Measurements from ENCODE around the gene PLD4.

Gene PLD4

GRCh38 chr14:104925214-104925854 is 655 bp downstream of the PLD4 start:
- H3K9ac ChIP-seq = peak overlapping the region; percentile 13 to 84 (median 71); a peak in 17 of 22 replicates

GRCh38 chr14:104925855-104926609 is 1.4 kb downstream of the PLD4 start:
- H3K9ac ChIP-seq = peak overlapping the region; percentile 13 to 84 (median 71); a peak in 17 of 22 replicates
- TF ChIP-seq Cebpa-rat (IDR thresholded peaks at IDR 0.05) = no peak
- H3K27me3 ChIP-seq = 0 out of 22 replicates have a peak, but pooled peaks cover 0 to under 1% (median 0%) of the 10 kb centered on the region in 11 experiments
- peak overlapping the region; percentile 89 to 100 (median 98) for H3K4me2 ChIP-seq
- H3K4me3 ChIP-seq = peak overlapping the region in 8 of 10 experiments; percentile 36 to 66 (median 52); a peak in 15 of 20 replicates
- peaks cover 3 to 8% (median 7%) of the 10 kb centered on the region in 11 experiments; a peak in 15 of 22 replicates for H3K9me3 ChIP-seq (replicated peaks in 1 of 11)
- H3K4me1 ChIP-seq = peaks cover 55 to 73% (median 68%) of the 10 kb centered on the region in 10 experiments
- peak overlapping the region; percentile 2 to 91 (median 81); a peak in 20 of 22 replicates for H3K27ac ChIP-seq
- peaks cover 0 to 13% (median 0%) of the 10 kb centered on the region in 11 experiments; a peak in 5 of 22 replicates for H3K36me3 ChIP-seq
- peaks cover 0 to 46% (median 0%) of the 10 kb centered on the region in 11 experiments; a peak in 5 of 22 replicates for H4K20me1 ChIP-seq

More at GRCh38 chr14:104925214-104925854, 655 bp downstream of the PLD4 start:
- H4K20me1 ChIP-seq = peaks cover 0 to 46% (median 0%) of the 10 kb centered on the region in 11 experiments; a peak in 5 of 22 replicates
- H3K27ac ChIP-seq = peak overlapping the region in 10 of 11 experiments; percentile 2 to 91 (median 82); a peak in 18 of 22 replicates
- no peak for TF ChIP-seq Cebpa-rat (IDR thresholded peaks at IDR 0.05)
- peaks cover 0 to 13% (median 0%) of the 10 kb centered on the region in 11 experiments; a peak in 5 of 22 replicates for H3K36me3 ChIP-seq
- H3K27me3 ChIP-seq = no peaks in the 10 kb centered on the region
- peak overlapping the region in 8 of 10 experiments; percentile 17 to 66 (median 52); a peak in 15 of 20 replicates for H3K4me3 ChIP-seq
- peaks cover 58 to 70% (median 66%) of the 10 kb centered on the region in 10 experiments for H3K4me1 ChIP-seq
- H3K9me3 ChIP-seq (replicated peaks in 1 of 11) = peaks cover 3 to 8% (median 7%) of the 10 kb centered on the region in 11 experiments; a peak in 15 of 22 replicates
- peak overlapping the region; percentile 89 to 100 (median 98) for H3K4me2 ChIP-seq

- peaks cover 3 to 8% (median 7%) of the 10 kb centered on the region in 11 experiments; a peak in 15 of 22 replicates for H3K9me3 ChIP-seq (replicated peaks in 1 of 11)
- peak overlapping the region; percentile 89 to 100 (median 98) for H3K4me2 ChIP-seq
- H3K4me1 ChIP-seq = peaks cover 55 to 81% (median 76%) of the 10 kb centered on the region in 10 experiments
- peak overlapping the region in 7 of 10 experiments; percentile 42 to 66 (median 54); a peak in 14 of 20 replicates for H3K4me3 ChIP-seq
- H3K27ac ChIP-seq = peak overlapping the region in 10 of 11 experiments; percentile 6 to 91 (median 82); a peak in 19 of 22 replicates
- peaks cover 0 to 48% (median 0%) of the 10 kb centered on the region in 11 experiments; a peak in 5 of 22 replicates for H4K20me1 ChIP-seq
- peak overlapping the region in 9 of 11 experiments; percentile 56 to 84 (median 74); a peak in 18 of 22 replicates for H3K9ac ChIP-seq
- TF ChIP-seq Cebpa-rat (IDR thresholded peaks at IDR 0.05) = no peak
- peaks cover 0 to 6% (median 0%) of the 10 kb centered on the region in 11 experiments; a peak in 1 of 22 replicates for H3K27me3 ChIP-seq
- peaks cover 0 to 13% (median 0%) of the 10 kb centered on the region in 11 experiments; a peak in 5 of 22 replicates for H3K36me3 ChIP-seq
Measured at GRCh38 chr14:104926619-104927431, 2.1 kb downstream of the PLD4 start.

GRCh38 chr14:104927432-104927816 is 2.7 kb downstream of the PLD4 start:
- peak overlapping the region; percentile 89 to 100 (median 98) for H3K4me2 ChIP-seq
- H3K4me1 ChIP-seq = peaks cover 55 to 86% (median 81%) of the 10 kb centered on the region in 10 experiments
- no peak for TF ChIP-seq Cebpa-rat (IDR thresholded peaks at IDR 0.05)
- H3K9me3 ChIP-seq (replicated peaks in 1 of 11) = peaks cover 3 to 8% (median 7%) of the 10 kb centered on the region in 11 experiments; a peak in 15 of 22 replicates
- peaks cover 0 to 13% (median 0%) of the 10 kb centered on the region in 11 experiments; a peak in 5 of 22 replicates for H3K36me3 ChIP-seq
- peak overlapping the region in 8 of 11 experiments; percentile 61 to 84 (median 75); a peak in 14 of 22 replicates for H3K9ac ChIP-seq
- peaks cover 0 to 7% (median 0%) of the 10 kb centered on the region in 11 experiments; a peak in 3 of 22 replicates for H3K27me3 ChIP-seq
- peaks cover 0 to 48% (median 0%) of the 10 kb centered on the region in 11 experiments; a peak in 5 of 22 replicates for H4K20me1 ChIP-seq
- peak overlapping the region in 5 of 10 experiments; percentile 31 to 66 (median 42); a peak in 7 of 20 replicates for H3K4me3 ChIP-seq
- H3K27ac ChIP-seq = peak overlapping the region in 7 of 11 experiments; percentile 75 to 91 (median 83); a peak in 15 of 22 replicates

- peaks cover 3 to 8% (median 7%) of the 10 kb centered on the region in 11 experiments; a peak in 15 of 22 replicates for H3K9me3 ChIP-seq (replicated peaks in 1 of 11)
- H3K27ac ChIP-seq = peak overlapping the region in 7 of 11 experiments; percentile 75 to 91 (median 83); a peak in 12 of 22 replicates
- peaks cover 0 to 13% (median 0%) of the 10 kb centered on the region in 11 experiments; a peak in 5 of 22 replicates for H3K36me3 ChIP-seq
- peaks cover 0 to 48% (median 0%) of the 10 kb centered on the region in 11 experiments; a peak in 5 of 22 replicates for H4K20me1 ChIP-seq
- peaks cover 0 to 12% (median 0%) of the 10 kb centered on the region in 11 experiments; a peak in 3 of 22 replicates for H3K27me3 ChIP-seq
- H3K9ac ChIP-seq = peak overlapping the region in 8 of 11 experiments; percentile 61 to 84 (median 75); a peak in 13 of 22 replicates
- peak overlapping the region; percentile 89 to 100 (median 98); a peak in 21 of 22 replicates for H3K4me2 ChIP-seq
- no peak for TF ChIP-seq Cebpa-rat (IDR thresholded peaks at IDR 0.05)
- H3K4me1 ChIP-seq = peaks cover 50 to 86% (median 81%) of the 10 kb centered on the region in 10 experiments
- peak overlapping the region in 2 of 10 experiments; percentile 57 to 66; a peak in 4 of 20 replicates for H3K4me3 ChIP-seq
Measured at GRCh38 chr14:104927901-104928300, 3.2 kb downstream of the PLD4 start.

- Histone ChIP-seq H4K20me1 (peaks cover 0 to 48% (median 0%) of the 10 kb centered on the region in 11 experiments; a peak in 5 of 22 replicates), H3K4me3 (no peak overlapping the region), H3K27ac (peak overlapping the region in 2 of 11 experiments; percentile 84 to 87; a peak in 1 of 22 replicates), H3K9ac (peak overlapping the region in 5 of 11 experiments; percentile 25 to 84 (median 78); a peak in 7 of 22 replicates), H3K4me1 (peaks cover 44 to 82% (median 76%) of the 10 kb centered on the region in 10 experiments), H3K27me3 (peaks cover 0 to 13% (median 0%) of the 10 kb centered on the region in 11 experiments; a peak in 3 of 22 replicates), H3K4me2 (peak overlapping the region in 9 of 11 experiments; percentile 97 to 100 (median 99); a peak in 14 of 22 replicates), H3K36me3 (peaks cover 0 to 13% (median 0%) of the 10 kb centered on the region in 11 experiments; a peak in 5 of 22 replicates), H3K9me3 (replicated peaks in 1 of 11) (peaks cover 3 to 8% (median 7%) of the 10 kb centered on the region in 11 experiments; a peak in 15 of 22 replicates)
- TF ChIP-seq Cebpa-rat (IDR thresholded peaks at IDR 0.05) = no peak
Measured at GRCh38 chr14:104928391-104929133, 3.9 kb downstream of the PLD4 start.

Measured in BLaER1 treated with 17β-estradiol and CSF1 and Interleukin-3, amounts not matched to agents 10 nM and 100 nM (cell line).